GM23248 (cell line): ENCODE results near the gene RPRD1B.

Experiments used
- EZH2 ChIP-seq: fragments of 200-600 bp; sonication (generic); IDR thresholded peaks from 2 replicates; pipeline ENCODE4 v1.6.1; 2018; ENCODE audit warnings: antibody characterized with exemption, mild to moderate bottlenecking; ENCODE audit not compliant: insufficient read depth, poor library complexity, severe bottlenecking
- EZH2phosphoT487 ChIP-seq: fragments of 200-600 bp; sonication (generic); IDR thresholded peaks from 2 replicates; pipeline ENCODE4 v1.6.1; 2018; ENCODE audit warnings: antibody characterized with exemption, moderate library complexity, mild to moderate bottlenecking, low read depth; ENCODE audit not compliant: insufficient read depth

DNA sequence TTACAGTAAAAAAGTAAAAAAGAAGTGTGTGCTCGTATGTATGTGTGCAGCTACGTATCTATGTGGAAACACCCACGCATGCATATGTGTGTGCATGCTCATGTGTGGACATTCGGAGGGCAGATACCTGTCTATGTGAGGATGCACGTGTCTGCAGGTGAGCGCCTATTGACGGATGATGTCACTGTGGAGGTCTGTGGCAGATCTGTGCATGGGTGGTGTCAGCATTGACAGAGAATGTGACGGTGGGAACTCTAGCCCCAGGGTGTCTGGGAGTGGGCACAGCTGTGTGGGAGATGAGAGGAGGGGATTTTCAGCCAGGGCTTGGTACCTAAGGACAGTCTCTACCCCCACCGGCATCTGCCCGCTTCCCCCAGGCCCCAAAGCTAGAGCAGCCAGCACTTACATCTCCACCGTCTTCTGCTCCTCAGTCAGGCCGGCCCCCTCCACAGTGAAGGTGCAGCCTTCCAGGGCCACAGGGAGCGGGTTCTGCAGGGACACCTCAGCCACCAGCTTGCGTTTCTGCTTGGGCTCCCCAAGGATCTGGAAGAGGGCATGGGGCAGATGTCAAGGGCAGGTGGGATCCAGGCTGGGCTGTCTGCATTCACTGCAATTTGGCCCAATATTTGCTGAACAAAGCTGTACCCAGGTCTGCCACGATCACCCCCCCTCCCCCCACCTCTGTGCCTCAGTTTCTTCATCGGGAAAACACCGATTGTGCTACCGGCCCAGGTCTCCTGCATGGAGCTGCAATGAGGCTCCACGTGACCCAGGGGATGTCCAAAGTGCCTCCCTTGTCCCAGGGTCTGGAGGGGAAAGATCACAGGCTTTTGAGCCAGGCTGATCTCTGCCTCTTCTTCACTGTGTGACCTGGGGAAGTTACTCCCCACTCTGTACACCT is 97.4 kb downstream of the RPRD1B start:
- no peak for TF ChIP-seq EZH2
- no peak for TF ChIP-seq EZH2phosphoT487
